GM18867 (cell line): Measurements from ENCODE around the gene EN1.

ENCODE experiments used
- ATAC-seq: cut with Tn5 transposase; IDR thresholded peaks from one replicate; pipeline ENCODE4 v1.9.1; 2021; ENCODE audit warnings: mild to moderate bottlenecking, moderate library complexity; ENCODE audit not compliant: unreplicated experiment

The EN1 gene

DNA sequence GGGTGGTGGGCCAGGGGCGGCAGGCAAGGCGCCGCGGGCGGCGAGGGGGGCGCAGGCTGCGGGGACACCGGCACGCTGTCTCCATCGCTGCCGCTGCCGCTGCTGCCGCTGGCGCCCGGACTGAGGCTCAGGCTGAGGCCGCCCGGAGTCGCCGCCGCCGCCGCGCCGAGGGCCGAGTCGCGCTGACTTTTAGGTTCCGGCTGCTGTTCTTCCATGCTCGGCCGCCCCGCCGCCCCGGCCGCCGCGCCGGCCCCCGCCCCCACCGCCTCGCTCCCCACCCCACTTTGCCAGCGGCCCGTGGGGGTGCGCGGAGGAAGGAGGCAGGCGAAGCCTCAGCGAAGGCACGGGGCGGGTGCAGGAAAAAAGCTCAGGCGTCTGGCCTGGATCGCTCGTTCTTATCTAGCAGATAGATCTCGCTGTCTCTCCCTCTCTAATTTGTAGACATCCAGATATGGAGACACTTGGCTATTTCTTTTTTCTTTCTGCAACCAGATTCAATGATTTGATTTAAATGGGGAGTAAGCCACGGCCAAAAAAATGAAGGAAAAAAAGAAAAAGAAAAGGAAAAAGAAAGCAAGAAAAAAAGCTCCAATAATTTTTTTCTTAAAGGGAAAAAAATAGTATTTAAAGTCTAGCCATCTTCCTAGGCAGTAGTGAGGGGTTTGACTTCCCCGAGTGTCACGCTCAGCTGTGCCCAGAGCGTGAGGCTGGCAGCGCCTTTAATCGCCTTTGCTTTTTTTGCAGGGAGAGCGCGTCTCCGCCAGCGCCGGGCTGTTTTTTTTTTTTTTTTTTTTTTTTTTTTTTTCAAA lies at the start of gene EN1:
Gene EN1, minus strand, starts transcription at position 696 of the 809 bp plus-strand sequence. Its CDS starts 481 bp downstream, at position 215.
- no peak for ATAC-seq

DNA sequence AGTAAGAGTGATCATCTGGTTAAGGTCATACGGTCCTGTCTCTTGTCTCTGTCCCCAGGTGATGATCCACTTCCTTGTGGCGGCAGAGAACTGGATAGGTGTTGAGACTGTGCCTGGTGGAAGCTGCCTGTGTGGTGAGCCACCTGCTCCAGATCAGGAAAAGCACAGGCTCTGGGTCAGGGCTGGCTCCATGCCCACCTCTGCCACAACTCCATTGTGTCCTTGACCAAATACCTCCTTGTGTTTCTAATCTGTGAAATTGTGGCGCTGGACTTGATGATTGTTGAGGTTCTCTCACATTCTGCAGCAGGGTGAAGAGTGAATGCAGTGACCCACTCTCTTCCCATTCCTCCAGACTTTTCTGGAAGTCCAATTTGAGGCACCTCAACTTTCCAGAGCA lies 45.7 kb upstream of the EN1 start:
- ATAC-seq: no peak

DNA sequence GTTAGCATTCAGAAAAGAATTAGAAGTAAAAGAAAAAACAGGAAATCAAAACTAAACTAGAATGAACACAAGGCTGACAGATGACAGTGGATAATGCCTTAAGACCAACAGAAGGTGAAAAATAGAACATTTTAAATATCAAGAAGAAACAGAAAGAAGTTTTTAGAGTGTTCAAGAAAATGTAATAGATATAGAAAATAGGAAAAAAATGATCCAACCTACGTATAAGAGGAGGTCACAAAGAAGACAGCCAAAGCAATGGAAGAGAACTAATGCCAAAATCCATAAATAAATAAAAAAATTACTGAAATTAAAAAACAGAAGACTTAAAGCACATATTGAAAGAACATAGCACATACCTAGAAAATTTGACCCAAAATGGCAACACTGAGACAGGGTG lies 42.5 kb upstream of the EN1 start:
- no peak for ATAC-seq

DNA sequence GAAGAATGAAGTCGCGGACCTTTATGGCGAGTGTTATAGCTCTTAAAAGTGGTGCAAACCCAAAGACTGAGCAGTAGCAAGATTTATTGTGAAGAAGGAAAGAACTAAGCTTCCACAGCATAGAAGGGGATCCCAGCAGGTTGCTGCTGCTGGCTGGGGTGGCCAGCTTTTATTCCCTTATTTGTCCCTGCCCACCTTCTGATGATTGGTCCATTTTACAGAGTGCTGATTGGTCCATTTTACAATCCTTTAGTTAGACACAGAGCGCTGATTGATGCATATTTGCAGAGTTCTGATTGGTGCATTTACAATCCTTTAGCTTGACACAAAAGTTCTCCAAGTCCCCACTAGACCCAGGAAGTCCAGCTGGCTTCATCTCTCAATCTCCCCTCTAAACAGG lies 36.3 kb upstream of the EN1 start:
- ATAC-seq: no peak

DNA sequence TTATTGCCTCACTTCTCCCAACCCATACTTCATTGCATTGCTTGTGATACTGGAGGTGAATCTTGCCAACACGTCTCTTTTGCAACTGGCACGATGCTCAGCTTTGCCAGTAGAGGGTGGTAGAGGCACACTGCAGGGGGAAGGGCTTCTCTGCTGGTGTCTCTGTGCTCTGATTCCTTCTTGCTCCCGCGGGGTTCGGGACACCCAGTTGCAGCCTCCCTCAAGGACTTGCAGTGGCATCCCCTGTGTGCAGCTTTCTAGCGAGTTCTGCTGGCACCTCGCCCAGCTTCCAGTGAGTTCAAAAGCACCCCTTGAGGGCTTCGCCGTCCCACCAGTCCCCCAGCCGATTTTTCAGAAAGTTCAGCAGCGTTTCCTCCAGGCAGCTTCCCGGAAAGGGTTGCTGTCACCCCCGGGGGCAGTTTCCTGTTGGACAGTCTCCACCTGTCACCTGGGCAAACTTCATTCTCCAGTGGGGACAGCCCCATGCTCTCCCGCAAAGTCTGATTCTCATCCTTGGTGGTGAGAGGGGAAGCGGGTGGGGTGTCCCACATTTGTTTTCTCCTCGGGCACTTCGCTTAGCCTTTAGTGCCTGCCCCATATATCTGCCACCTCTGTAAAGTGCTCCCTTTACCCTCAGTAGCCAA lies 35.4 kb upstream of the EN1 start:
- ATAC-seq: peak; percentile 92

DNA sequence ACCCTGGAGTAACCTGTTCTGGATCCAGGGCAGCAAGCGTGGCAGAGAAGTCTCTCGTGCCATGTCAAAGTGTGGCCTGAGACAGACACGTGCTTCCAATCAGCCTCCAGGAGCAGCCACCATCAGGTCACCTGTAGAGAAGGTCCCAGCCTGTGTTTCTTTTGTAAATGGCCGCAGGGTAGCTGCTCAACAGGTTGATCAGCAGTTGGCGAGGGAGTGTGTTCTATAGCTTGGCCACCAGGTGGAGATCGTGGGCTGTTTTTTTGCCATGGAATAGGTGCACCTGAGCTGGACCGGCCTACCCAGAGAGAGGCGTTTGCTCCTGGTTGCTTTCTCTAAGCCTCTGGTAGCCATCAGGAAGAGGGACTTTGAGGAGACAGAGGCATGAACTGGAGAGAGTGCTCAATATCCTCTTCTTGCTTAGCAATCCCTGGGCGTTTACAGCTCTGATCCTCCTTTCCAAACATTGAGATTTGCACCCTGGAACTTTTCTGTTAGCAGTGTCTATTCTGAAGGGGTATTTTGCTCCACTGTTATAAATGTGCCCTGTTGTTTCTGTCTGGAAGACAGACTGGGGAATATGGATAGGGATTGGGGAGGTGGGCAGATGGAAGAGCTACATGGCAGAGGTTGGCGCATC lies 34.2 kb upstream of the EN1 start:
- peak; percentile 90 for ATAC-seq

DNA sequence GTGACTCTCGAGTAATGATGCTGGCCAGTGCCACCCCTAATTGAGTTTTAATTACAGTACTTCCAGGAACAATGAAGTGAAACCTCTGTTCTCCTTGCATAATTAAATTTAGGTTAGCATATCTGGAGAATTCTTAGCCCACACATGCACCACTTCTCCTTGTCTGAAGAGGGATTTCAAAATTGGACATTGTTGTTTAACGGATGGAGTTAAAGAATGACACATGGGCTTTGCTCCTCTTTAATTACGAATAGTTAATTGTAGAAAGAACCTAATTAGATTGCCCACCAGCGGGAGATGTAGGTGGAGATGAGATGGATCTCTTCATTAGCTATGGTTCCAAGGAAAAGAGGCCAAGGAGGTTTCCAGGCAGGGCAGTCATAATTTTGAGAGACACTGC lies 33.1 kb upstream of the EN1 start:
- ATAC-seq: no peak

DNA sequence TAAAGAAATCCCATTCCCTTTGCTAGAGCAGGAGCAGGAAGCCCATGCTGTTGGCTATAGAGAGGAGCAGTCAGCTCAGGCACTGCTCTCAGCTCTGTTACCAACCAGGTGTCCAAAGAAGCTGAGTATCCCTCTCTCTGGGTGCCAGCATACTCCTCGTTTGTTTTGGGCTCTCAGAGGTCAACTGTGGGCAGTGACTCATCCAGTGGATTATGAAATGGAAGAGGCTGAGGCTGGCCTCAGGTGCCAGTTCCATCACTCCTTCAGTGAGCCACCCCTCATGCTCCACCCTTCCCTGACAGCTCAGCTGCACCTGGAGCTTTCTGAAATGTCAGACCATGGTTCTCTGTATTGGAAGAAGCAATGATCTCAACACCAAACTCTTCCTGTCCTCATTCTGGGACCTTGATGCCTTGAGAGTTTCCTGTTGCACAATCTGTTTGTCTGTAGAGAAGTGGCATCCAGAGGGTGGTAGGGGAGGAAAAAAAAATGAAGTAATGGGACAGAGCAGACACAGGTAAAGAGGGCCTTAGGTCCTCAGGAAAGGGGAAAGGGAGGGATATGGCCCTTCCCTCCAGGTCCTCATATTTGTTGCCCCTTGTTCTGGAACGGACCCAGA lies 31.2 kb upstream of the EN1 start:
- no peak for ATAC-seq

DNA sequence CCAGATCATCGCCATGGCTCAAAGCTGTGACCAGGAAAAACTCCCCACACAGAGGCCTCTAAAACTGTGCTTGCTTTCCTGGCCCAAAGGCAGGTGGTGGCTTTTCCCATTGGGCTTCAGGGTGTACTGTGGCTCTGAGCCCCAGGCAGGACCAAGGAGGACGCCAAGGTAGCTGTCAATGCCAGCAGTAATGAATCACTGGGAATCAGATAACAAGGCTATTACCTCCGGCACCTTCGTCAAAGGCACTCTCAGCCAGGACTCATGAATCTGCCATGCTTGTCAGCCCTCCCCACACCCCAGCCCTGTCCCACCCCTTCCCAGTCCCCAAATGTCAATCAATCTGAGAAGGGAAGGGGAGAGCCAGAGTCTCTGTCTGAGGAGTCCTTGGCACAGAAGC lies 27.9 kb upstream of the EN1 start:
- ATAC-seq: no peak

DNA sequence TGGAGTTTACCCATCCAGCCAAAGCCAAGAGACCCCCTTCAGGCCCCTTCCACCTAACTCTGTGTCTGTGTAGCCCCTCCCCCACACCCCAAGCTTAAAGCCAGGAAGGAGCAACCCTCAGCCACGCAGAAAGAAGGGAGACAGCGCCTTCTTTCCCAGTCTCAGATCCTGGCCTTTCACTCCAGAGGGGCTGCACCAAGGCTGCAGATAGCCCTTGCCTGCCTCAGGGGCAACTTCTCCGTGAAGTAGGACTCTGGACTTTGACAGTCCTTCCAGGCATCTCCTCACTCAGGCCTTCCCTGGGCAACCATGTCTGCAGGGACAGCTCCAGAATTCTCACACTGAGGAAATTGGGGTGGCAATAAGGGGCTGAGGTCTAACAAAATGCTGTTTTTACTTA lies 26.9 kb upstream of the EN1 start:
- ATAC-seq: no peak

DNA sequence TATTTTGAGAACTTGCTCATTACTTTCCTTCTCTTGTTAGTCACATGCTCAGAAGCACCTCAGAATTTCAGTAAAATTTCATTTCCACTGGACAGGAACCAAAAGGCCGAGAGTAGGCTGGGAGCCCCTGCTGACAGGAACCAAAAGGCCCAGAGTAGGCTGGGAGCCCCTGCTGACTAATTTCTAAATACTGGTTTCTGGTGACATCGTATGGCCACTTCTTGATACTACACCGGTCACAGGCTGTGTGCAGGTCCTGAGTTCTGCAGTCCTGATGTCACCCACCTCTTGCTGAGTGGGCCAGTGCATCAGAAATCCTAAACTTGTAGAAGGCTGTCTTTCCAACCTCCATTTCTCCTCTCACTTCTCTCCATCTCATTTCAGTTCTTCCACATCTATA lies 17.7 kb upstream of the EN1 start:
- ATAC-seq: peak; percentile 98

DNA sequence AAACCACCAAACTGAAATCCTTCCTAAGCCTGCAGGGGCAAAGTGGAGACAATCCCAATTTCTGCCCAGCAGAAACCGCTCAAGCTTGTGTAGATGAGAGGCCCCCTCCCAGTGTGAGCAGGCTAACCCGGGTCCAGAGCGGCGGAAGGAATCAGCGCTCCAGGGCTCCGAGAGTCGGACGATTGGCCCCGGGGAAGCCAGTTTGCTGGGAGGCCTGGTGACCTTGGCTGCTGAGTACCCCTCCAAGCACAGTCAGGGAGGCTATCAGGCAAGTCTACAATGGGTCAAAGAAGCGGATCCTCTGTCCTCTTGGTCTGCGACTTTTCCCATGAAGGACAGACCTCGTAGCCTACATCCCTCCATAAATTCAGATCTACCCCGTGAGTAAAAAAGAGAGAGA lies 16.8 kb upstream of the EN1 start:
- no peak for ATAC-seq

DNA sequence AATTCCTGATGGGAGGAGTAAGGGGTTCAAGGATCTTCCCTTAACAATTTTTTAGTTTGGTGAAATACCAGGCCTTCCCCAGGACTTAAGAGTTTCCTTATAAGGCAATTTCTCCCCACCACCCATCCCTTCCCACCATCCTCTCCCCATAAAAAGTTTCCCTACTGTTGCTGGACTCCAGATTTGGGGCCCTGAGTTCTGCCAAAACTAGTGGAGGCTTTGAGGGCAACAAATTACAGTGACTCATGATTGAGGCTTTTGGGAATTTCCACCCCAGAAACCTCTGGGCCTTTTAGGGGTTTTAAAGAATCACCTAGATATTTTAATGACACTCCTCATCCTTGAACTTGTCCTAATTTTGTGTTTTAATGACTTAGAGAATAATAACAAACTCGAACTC lies 14.3 kb upstream of the EN1 start:
- no peak for ATAC-seq

DNA sequence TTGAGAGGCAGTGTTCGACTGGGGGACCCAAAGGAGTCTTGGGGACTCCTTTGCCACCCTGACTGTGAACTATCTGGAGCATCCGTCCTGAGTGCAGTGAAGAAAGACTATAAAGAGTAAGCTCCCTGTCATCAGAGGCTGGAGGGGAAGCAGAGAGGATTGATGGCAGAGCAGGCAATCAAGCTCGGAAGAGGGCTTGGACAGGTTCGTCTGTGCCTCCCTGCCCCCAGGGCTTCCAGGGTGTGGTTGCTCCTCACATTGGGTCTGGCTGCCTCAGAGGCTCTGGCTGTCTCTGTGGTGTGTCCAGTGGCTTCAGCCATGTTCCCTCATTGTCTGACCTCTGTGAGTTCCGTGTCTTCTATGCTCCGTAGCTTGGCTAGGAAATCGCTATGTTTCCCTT lies 13.8 kb upstream of the EN1 start:
- no peak for ATAC-seq

DNA sequence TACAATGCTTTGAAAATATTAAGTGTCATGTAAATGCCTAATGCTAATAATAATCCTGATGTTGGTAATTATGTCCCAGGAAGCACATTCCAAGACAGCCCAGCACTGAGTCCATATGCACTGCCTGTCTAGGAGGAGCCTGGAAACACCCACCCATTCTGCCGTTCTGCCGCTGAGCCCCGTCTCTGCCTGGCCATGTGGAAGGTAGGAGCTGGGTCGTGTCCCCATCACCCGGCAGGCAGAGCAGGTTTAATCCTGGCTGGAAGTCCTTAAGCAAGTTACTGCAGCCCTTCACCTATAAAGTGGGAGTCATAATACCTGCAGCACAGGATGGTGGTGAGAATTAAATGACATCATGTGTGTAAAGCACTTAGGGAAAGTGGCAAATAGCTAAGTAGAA lies 13.1 kb upstream of the EN1 start:
- ATAC-seq: no peak

DNA sequence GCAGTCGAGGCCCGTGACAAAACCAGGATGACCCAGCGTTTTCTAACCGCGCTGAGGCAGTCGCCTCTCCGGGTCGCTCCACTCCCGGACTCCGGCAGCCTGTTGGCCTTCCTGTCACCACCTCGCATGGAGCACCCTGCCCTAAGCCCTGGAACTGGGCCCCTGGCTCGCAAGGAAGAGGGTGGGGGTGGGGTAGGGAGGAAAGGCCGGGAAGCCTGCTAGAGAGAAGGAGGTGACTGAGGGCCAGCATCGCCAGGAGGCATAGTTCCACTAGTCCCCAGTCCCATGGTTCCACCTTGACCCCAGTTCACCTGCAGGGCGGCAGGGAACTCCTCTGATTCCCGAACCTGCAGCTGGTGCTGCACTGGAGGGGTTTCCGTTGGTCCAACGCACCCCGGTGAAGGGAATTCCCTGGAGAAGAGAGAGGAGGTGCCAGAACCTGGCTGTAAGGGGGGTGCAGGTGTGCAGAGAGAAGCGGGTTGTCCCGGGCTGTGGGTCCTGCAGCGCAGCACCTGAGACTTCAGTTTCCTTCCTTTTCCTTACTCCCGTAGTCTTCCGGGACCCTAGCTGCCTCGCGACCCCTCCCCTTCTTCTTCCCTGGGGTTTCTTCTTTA lies 11.8 kb upstream of the EN1 start:
- no peak for ATAC-seq

DNA sequence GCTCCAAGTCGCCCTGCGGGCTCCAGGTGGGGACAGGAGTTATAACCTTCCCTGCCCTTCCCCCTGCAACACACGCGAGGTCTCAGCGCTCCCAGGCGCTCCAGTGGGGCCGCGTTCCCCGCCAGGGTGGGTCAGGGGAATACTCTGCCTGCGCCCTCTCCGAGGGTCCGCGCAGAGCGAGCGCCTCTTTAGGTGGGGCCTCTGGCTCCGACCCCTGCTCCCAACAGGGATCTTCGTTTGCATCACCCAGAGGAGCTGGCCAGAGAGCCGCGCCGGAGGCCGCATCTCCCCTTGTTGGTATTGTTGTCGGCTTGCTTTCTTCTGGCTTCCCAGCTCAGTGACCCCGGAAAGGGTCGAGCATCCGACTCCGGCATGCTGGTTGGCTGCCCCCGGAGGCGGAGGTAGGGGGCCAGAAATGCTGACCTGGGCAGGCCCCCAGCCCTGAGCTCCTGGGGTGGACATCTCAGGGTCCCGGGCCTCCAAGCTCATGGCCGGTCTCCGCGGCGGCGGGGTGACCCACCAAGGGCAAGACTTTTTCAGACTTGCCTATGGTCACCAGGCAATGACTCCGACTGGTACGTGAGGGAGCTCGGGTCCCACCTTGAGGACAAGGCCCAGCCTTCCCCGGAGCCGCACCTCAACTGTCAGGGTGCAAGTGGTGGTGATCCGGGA lies 11.2 kb upstream of the EN1 start:
- ATAC-seq: no peak

DNA sequence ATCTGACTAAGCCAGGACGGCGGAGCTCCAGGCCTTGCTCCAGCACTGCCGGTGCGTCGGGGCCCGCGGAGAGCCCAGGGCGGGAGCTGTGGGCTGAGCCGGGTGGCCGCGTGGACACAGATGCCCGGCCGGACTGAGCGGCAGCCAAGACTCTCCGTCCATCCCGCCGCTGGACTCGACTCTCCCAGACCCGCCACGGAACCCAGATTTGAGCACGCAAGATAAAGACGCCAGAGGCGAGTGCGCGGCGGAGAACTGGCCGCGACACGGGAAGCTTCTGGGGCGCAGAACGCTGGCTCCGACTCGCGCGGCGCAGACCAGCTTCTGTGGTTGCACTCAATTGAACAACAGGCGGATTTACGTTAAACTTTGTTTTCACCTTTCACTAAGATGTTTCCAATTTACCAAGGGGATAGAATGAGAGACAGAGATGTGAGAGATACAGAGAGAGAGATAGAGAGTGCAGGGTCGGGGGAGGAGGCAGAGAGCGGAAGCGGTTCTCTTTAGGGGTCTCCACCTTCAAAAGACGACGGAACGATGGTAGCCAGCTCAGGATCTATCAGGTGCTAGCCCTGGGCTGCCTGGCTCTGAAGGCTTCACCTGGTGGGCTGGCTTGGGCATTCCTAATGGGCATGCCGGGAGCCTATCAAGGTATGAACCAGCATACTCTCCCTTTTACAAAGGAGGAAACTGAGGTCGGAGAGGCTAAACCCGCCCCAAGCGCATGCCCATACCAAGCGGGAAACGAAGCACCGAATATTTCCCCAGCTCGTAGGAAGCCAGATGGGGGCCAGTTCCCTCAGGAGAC lies 10.4 kb upstream of the EN1 start:
- ATAC-seq: no peak

DNA sequence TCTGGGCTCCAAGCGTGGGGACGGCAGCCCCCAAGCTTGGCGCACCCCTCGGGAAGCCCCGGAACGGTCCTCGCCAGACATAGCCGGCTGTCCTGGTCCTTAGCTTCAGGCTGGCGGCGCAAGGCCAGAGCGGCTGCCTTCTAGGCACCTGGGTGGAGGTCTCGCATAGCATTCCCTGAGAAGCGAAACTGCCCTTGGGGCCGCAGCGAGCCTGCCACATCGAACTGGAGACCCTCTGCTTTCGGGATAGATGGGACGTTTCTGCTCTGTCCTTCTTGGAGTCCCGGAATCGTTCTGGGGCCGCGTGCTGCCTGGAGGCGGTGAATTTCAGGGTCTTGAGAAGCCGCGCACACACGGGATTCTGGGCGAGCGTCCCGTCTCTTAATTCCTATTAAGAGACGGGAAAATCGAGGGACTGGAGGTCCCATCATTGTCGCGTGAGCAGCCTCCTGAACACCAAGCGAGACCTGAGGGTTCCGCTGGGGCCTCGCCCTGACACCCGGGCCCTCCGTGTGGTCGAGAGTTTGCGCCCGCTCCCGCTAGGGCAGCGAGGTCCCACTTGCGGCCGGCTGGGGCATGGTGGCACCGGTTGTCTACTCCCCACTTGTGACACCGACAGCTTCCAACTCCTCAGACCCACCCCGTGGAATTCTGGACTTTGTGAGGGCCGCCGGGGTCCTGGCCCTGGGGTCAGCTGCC lies 9.7 kb upstream of the EN1 start:
- ATAC-seq: no peak
